GM23338 (cell line): Measurements from ENCODE around the gene ARMC7. TPM values are rescaled to one million over a fixed set of nuclear protein-coding genes. Genes with fewer than 3 reads are reported as not detected.

Source experiments
- ATAC-seq: fragments of 200-7000 bp; cut with Tn5 transposase; 3 replicates; pipeline ENCODE4 v1.9.1; 2020
- DNase-seq: peaks from one replicate; pipeline ENCODE4 v3.0.0-alpha.2; 2015; ENCODE audit warnings: low spot score
- H2AFZ ChIP-seq: fragments of 200-600 bp; sonication (generic); 2 replicates; pipeline ENCODE4 v1.8.0; 2016; ENCODE audit warnings: antibody characterized with exemption, mild to moderate bottlenecking, moderate library complexity
- H3F3A ChIP-seq: fragments of 200-600 bp; sonication (generic); replicated peaks from 2 replicates; pipeline ENCODE4 v1.8.0; 2017; ENCODE audit warnings: antibody characterized with exemption, mixed run types, low read depth
- H3K27ac ChIP-seq: fragments of 200-600 bp; sonication (generic); 2 replicates; pipeline ENCODE4 v1.6.1; 2016; ENCODE audit warnings: low read depth
- H3K27me3 ChIP-seq: fragments of 200-600 bp; sonication (generic); 2 replicates; pipeline ENCODE4 v1.8.0; 2016; ENCODE audit warnings: mild to moderate bottlenecking, mixed run types, moderate library complexity; ENCODE audit not compliant: insufficient read depth
- H3K36me3 ChIP-seq: fragments of 200-600 bp; sonication (generic); 2 replicates; pipeline ENCODE4 v1.8.0; 2016; ENCODE audit warnings: mild to moderate bottlenecking; ENCODE audit not compliant: insufficient read depth
- H3K4me1 ChIP-seq: fragments of 200-600 bp; sonication (generic); 2 replicates; pipeline ENCODE4 v1.8.0; 2016; ENCODE audit warnings: mild to moderate bottlenecking, moderate library complexity; ENCODE audit not compliant: insufficient read depth
- H3K4me2 ChIP-seq: fragments of 200-600 bp; sonication (generic); 2 replicates; pipeline ENCODE4 v1.7.1; 2017; ENCODE audit warnings: mixed run types
- H3K4me3 ChIP-seq: fragments of 200-600 bp; sonication (generic); 2 replicates; pipeline ENCODE4 v1.6.1; 2016; ENCODE audit warnings: mixed run types
- H3K79me2 ChIP-seq: fragments of 200-600 bp; sonication (generic); replicated peaks from 2 replicates; pipeline ENCODE4 v1.8.0; 2017; ENCODE audit warnings: mild to moderate bottlenecking; ENCODE audit not compliant: insufficient read depth
- H3K9me2 ChIP-seq: fragments of 200-600 bp; sonication (generic); 2 replicates; pipeline ENCODE4 v1.8.0; 2017; ENCODE audit not compliant: insufficient read depth
- H4K20me1 ChIP-seq: fragments of 200-600 bp; sonication (generic); replicated peaks from 2 replicates; pipeline ENCODE4 v1.8.0; 2017; ENCODE audit warnings: mild to moderate bottlenecking; ENCODE audit not compliant: insufficient read depth
- H3K27ac Mint-ChIP-seq: 2 replicates; pipeline ENCODE4 v1.8.0; 2020; ENCODE audit warnings: inconsistent platforms, mild to moderate bottlenecking, moderate library complexity, mixed read lengths
- H3K27me3 Mint-ChIP-seq: 3 replicates; pipeline ENCODE4 v1.8.0; 2022; ENCODE audit warnings: low read depth, mild to moderate bottlenecking, moderate library complexity, mixed read lengths, inconsistent platforms; ENCODE audit not compliant: insufficient read depth, poor library complexity
- H3K36me3 Mint-ChIP-seq: 3 replicates; pipeline ENCODE4 v1.8.0; 2021; ENCODE audit warnings: low read depth, mild to moderate bottlenecking, inconsistent platforms, moderate library complexity, mixed read lengths
- H3K4me1 Mint-ChIP-seq: 3 replicates; pipeline ENCODE4 v1.8.0; 2020; ENCODE audit warnings: mild to moderate bottlenecking, inconsistent platforms, mixed read lengths
- H3K4me3 Mint-ChIP-seq: 3 replicates; pipeline ENCODE4 v1.8.0; 2021; ENCODE audit warnings: moderate library complexity, mild to moderate bottlenecking, inconsistent platforms, mixed read lengths
- H3K9me3 Mint-ChIP-seq: 3 replicates; pipeline ENCODE4 v1.8.0; 2020; ENCODE audit warnings: moderate library complexity, mild to moderate bottlenecking, inconsistent platforms, mixed read lengths
- CREB1 ChIP-seq: fragments of 250-450 bp; sonication (Bioruptor Pico); IDR thresholded peaks from 2 replicates; pipeline ENCODE4 v1.5.0; 2020; ENCODE audit warnings: low read depth, mild to moderate bottlenecking, moderate library complexity
- EZH2 ChIP-seq: fragments of 200-600 bp; sonication (generic); IDR thresholded peaks from one replicate; pipeline ENCODE4 v1.8.0; 2017; ENCODE audit warnings: antibody characterized with exemption, mild to moderate bottlenecking, low read depth; ENCODE audit not compliant: unreplicated experiment
- JUNB ChIP-seq: IDR thresholded peaks from one replicate; pipeline ENCODE4 v1.6.1; 2016; ENCODE audit warnings: antibody characterized with exemption; ENCODE audit not compliant: unreplicated experiment
- NANOG ChIP-seq: IDR thresholded peaks from 2 replicates; pipeline ENCODE4 v1.6.1; 2016; ENCODE audit warnings: antibody characterized with exemption, borderline replicate concordance
- ZNF114 ChIP-seq: fragments of 250-450 bp; sonication (Bioruptor Pico); IDR thresholded peaks from 2 replicates; pipeline ENCODE4 v1.5.0; 2020; ENCODE audit warnings: mild to moderate bottlenecking, moderate library complexity
- ZNF331 ChIP-seq: fragments of 250-450 bp; sonication (Bioruptor Pico); IDR thresholded peaks from 2 replicates; pipeline ENCODE4 v1.5.0; 2020; ENCODE audit warnings: low read depth, mild to moderate bottlenecking, moderate library complexity
- polyA plus RNA-seq: library from polyadenylated mRNA; unstranded; fragments of >200 nt; fragmentation: Nextera tagmentation; extraction: Ambion mirVana; gene quantifications from 2 replicates; pipeline ENCODE4 v1.2.1, GENCODE V29; 2016
- total RNA-seq: library from RNA; depleted of rRNA; stranded (reverse); fragments of >200 nt; shearing (Covaris generic); gene quantifications from 2 replicates; pipeline ENCODE4 v1.2.3, GENCODE V29; 2014
- TF ChIP-seq, protein P1 (sequence below): IDR thresholded peaks from 2 replicates; pipeline ENCODE4 v1.6.1; 2016; ENCODE audit warnings: antibody characterized with exemption
- TF ChIP-seq, protein P2 (sequence below): IDR thresholded peaks from one replicate; pipeline ENCODE4 v1.6.1; 2018; ENCODE audit warnings: antibody characterized with exemption; ENCODE audit not compliant: unreplicated experiment
- TF ChIP-seq, protein P3 (sequence below): fragments of 250-450 bp; sonication (Bioruptor Pico); IDR thresholded peaks from 2 replicates; pipeline ENCODE4 v1.5.0; 2020; ENCODE audit warnings: mild to moderate bottlenecking, moderate library complexity

Gene ARMC7
- total and polyA plus RNA-seq, 2 experiments from 2014 or later = 5.6 to 8.4 TPM

DNA sequence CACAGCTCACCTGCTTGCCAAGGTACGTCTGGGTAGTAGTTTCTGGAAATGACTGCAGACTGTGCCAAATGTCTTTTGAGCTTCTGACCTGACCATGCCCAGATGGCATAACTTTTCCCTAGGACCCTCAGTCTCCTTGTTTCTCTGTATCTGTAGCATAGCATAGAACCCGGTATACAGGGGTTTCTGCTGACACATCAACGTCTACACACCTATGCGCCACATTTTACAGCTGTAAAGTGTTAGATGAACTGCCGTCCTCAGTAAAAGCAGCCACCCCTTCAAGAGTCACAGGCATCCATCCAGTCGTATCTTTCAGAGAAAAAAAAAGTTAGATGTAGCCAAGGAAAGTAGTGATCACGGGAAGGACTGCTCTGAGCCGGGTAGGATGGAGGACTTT is 45.3 kb upstream of the ARMC7 start:
- H3K79me2 ChIP-seq = no peaks in the 10 kb centered on the region
- Mint-ChIP-seq H3K9me3 (no peaks in the 10 kb centered on the region), H3K27me3 (peaks cover 10% of the 10 kb centered on the region), H3K4me3 (no peak overlapping the region), H3K36me3 (peaks cover 54% of the 10 kb centered on the region), H3K4me1 (no peaks in the 10 kb centered on the region), H3K27ac (no peak overlapping the region)
- H3K9me2 ChIP-seq = no peaks in the 10 kb centered on the region
- DNase-seq (no peak), ATAC-seq (no peak)
- peaks cover 10% of the 10 kb centered on the region; the same call in 1 of the 2 replicates for H4K20me1 ChIP-seq
- H3F3A ChIP-seq = 0 out of 2 replicates have a peak, but pooled peaks cover 4% of the 10 kb centered on the region
- H3K4me2 ChIP-seq = no peak overlapping the region
- TF ChIP-seq, protein P1, sequence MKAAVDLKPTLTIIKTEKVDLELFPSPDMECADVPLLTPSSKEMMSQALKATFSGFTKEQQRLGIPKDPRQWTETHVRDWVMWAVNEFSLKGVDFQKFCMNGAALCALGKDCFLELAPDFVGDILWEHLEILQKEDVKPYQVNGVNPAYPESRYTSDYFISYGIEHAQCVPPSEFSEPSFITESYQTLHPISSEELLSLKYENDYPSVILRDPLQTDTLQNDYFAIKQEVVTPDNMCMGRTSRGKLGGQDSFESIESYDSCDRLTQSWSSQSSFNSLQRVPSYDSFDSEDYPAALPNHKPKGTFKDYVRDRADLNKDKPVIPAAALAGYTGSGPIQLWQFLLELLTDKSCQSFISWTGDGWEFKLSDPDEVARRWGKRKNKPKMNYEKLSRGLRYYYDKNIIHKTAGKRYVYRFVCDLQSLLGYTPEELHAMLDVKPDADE = no peak
- no peak for TF ChIP-seq ZNF114 (CRISPR knock-in tag)
- no peak for TF ChIP-seq CREB1
- TF ChIP-seq ZNF331 (CRISPR knock-in tag) = no peak
- no peak for TF ChIP-seq EZH2
- TF ChIP-seq NANOG = no peak
- no peak for TF ChIP-seq JUNB
- TF ChIP-seq, protein P2, sequence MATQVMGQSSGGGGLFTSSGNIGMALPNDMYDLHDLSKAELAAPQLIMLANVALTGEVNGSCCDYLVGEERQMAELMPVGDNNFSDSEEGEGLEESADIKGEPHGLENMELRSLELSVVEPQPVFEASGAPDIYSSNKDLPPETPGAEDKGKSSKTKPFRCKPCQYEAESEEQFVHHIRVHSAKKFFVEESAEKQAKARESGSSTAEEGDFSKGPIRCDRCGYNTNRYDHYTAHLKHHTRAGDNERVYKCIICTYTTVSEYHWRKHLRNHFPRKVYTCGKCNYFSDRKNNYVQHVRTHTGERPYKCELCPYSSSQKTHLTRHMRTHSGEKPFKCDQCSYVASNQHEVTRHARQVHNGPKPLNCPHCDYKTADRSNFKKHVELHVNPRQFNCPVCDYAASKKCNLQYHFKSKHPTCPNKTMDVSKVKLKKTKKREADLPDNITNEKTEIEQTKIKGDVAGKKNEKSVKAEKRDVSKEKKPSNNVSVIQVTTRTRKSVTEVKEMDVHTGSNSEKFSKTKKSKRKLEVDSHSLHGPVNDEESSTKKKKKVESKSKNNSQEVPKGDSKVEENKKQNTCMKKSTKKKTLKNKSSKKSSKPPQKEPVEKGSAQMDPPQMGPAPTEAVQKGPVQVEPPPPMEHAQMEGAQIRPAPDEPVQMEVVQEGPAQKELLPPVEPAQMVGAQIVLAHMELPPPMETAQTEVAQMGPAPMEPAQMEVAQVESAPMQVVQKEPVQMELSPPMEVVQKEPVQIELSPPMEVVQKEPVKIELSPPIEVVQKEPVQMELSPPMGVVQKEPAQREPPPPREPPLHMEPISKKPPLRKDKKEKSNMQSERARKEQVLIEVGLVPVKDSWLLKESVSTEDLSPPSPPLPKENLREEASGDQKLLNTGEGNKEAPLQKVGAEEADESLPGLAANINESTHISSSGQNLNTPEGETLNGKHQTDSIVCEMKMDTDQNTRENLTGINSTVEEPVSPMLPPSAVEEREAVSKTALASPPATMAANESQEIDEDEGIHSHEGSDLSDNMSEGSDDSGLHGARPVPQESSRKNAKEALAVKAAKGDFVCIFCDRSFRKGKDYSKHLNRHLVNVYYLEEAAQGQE = no peak
- TF ChIP-seq, protein P3, sequence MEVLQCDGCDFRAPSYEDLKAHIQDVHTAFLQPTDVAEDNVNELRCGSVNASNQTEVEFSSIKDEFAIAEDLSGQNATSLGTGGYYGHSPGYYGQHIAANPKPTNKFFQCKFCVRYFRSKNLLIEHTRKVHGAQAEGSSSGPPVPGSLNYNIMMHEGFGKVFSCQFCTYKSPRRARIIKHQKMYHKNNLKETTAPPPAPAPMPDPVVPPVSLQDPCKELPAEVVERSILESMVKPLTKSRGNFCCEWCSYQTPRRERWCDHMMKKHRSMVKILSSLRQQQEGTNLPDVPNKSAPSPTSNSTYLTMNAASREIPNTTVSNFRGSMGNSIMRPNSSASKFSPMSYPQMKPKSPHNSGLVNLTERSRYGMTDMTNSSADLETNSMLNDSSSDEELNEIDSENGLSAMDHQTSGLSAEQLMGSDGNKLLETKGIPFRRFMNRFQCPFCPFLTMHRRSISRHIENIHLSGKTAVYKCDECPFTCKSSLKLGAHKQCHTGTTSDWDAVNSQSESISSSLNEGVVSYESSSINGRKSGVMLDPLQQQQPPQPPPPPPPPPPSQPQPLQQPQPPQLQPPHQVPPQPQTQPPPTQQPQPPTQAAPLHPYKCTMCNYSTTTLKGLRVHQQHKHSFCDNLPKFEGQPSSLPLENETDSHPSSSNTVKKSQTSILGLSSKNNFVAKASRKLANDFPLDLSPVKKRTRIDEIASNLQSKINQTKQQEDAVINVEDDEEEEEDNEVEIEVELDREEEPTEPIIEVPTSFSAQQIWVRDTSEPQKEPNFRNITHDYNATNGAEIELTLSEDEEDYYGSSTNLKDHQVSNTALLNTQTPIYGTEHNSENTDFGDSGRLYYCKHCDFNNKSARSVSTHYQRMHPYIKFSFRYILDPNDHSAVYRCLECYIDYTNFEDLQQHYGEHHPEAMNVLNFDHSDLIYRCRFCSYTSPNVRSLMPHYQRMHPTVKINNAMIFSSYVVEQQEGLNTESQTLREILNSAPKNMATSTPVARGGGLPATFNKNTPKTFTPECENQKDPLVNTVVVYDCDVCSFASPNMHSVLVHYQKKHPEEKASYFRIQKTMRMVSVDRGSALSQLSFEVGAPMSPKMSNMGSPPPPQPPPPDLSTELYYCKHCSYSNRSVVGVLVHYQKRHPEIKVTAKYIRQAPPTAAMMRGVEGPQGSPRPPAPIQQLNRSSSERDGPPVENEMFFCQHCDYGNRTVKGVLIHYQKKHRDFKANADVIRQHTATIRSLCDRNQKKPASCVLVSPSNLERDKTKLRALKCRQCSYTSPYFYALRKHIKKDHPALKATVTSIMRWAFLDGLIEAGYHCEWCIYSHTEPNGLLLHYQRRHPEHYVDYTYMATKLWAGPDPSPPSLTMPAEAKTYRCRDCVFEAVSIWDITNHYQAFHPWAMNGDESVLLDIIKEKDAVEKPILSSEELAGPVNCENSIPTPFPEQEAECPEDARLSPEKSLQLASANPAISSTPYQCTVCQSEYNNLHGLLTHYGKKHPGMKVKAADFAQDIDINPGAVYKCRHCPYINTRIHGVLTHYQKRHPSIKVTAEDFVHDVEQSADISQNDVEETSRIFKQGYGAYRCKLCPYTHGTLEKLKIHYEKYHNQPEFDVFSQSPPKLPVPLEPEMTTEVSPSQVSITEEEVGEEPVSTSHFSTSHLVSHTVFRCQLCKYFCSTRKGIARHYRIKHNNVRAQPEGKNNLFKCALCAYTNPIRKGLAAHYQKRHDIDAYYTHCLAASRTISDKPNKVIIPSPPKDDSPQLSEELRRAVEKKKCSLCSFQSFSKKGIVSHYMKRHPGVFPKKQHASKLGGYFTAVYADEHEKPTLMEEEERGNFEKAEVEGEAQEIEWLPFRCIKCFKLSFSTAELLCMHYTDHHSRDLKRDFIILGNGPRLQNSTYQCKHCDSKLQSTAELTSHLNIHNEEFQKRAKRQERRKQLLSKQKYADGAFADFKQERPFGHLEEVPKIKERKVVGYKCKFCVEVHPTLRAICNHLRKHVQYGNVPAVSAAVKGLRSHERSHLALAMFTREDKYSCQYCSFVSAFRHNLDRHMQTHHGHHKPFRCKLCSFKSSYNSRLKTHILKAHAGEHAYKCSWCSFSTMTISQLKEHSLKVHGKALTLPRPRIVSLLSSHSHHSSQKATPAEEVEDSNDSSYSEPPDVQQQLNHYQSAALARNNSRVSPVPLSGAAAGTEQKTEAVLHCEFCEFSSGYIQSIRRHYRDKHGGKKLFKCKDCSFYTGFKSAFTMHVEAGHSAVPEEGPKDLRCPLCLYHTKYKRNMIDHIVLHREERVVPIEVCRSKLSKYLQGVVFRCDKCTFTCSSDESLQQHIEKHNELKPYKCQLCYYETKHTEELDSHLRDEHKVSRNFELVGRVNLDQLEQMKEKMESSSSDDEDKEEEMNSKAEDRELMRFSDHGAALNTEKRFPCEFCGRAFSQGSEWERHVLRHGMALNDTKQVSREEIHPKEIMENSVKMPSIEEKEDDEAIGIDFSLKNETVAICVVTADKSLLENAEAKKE = no peak
- no peaks in the 10 kb centered on the region for H3K27me3 ChIP-seq
- H3K4me3 ChIP-seq = no peak overlapping the region
- H3K27ac ChIP-seq = no peak overlapping the region
- H2AFZ ChIP-seq = no peak overlapping the region
- no peaks in the 10 kb centered on the region for H3K4me1 ChIP-seq
- peaks cover 36% of the 10 kb centered on the region for H3K36me3 ChIP-seq
